Measurements from ENCODE around the gene FOXP1. TPM values are rescaled to one million over a fixed set of nuclear protein-coding genes. Genes with fewer than 3 reads are reported as not detected.

The FOXP1 gene
- total and polyA plus RNA-seq, 2 of the 13 experiments (the other 11 are each of a cell fraction or from before 2014, with no cell fraction given): 40.4 to 59.0 TPM

GRCh38 chr3:71152892-71153265 lies 430.6 kb downstream of the FOXP1 start (continued):
- no peak for TF ChIP-seq ZBTB14 (CRISPR knock-in tag; IDR thresholded peaks at IDR 0.05)
- no peak for TF ChIP-seq ZMAT3 (CRISPR knock-in tag; conservative IDR thresholded peaks at IDR 0.05)
- peak; percentile 86 for TF ChIP-seq CCDC6 (CRISPR knock-in tag; IDR thresholded peaks at IDR 0.05)
- TF ChIP-seq MAX (IDR thresholded peaks at IDR 0.05): peak; percentile 72
- TF ChIP-seq CHCHD3 (CRISPR knock-in tag; IDR thresholded peaks at IDR 0.05): no peak
- TF ChIP-seq MAF1 (CRISPR knock-in tag; IDR thresholded peaks at IDR 0.05; ENCODE audit: borderline replicate concordance): no peak
- no peak for TF ChIP-seq IKZF1 (IDR thresholded peaks at IDR 0.05)
- TF ChIP-seq ZSCAN5A (CRISPR knock-in tag; IDR thresholded peaks at IDR 0.05; ENCODE audit: borderline replicate concordance): 0 out of 2 replicates have a peak, but pooled peaks have one; percentile 23
- no peak for TF ChIP-seq HBP1 (CRISPR knock-in tag; IDR thresholded peaks at IDR 0.05; ENCODE audit: low read depth)
- TF ChIP-seq ZNF639 (CRISPR knock-in tag; conservative IDR thresholded peaks at IDR 0.05): no peak
- peak in 1 of 2 experiments; percentile 16; a peak in 1 of 4 replicates for TF ChIP-seq REST (IDR thresholded peaks at IDR 0.05; ENCODE audit: borderline replicate concordance in 1 of 2, low read depth in 1 of 2, low read length in 2 of 2)
- no peak for TF ChIP-seq ZNF841 (CRISPR knock-in tag; IDR thresholded peaks at IDR 0.05; ENCODE audit: borderline replicate concordance)
- no peak for TF ChIP-seq SETDB1 (CRISPR knock-in tag; IDR thresholded peaks at IDR 0.05; ENCODE audit: borderline replicate concordance)
- 0 out of 2 replicates have a peak, but pooled peaks have one; percentile 33 for TF ChIP-seq PHF8 (CRISPR knock-in tag; IDR thresholded peaks at IDR 0.05)
- peak; percentile 79 for TF ChIP-seq YEATS4 (CRISPR knock-in tag; IDR thresholded peaks at IDR 0.05; ENCODE audit: borderline replicate concordance)
- no peak for TF ChIP-seq CENPX (CRISPR knock-in tag; IDR thresholded peaks at IDR 0.05)
- TF ChIP-seq TCF7 (IDR thresholded peaks at IDR 0.05; ENCODE audit: low read depth): peak; percentile 64
- 0 out of 2 replicates have a peak, but pooled peaks have one; percentile 43 for TF ChIP-seq TRIM24 (CRISPR knock-in tag; IDR thresholded peaks at IDR 0.05)
- TF ChIP-seq TBX3 (IDR thresholded peaks at IDR 0.05; ENCODE audit: borderline replicate concordance): no peak
- TF ChIP-seq DNMT1 (CRISPR knock-in tag; IDR thresholded peaks at IDR 0.05): no peak
- no peak for TF ChIP-seq HMG20B (CRISPR knock-in tag; conservative IDR thresholded peaks at IDR 0.05)
- TF ChIP-seq HCFC1 (IDR thresholded peaks at IDR 0.05; ENCODE audit: low read depth, low read length): no peak
- TF ChIP-seq ZNF577 (CRISPR knock-in tag; IDR thresholded peaks at IDR 0.05; ENCODE audit: borderline replicate concordance, low read depth): no peak
